SHP77 treated with DMSO at 0.1 percent for 48 hours (cell line): ENCODE measurements around the gene CELF4.

ENCODE experiments used
- DNase-seq: peaks from one replicate; lab custom pipeline; 2025; lab: John Stamatoyannopoulos, UW

CELF4 gene

DNA sequence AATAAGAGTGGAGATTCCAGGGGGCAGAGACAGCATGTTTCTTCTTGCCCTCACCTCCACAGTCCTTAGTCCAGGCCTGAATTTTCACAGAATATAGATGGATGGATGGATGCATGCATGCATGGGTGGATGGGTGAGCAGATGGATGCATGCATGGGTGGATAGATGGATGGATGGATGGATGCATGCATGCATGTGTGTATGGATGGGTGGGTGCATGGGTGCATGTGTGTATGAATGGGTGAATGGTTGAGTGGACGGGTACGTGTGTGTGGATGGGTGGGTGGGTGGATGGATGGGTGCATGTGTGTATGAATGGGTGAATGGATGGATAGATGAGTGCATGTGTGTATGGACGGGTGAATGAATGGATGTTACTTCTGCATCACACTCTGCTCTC, 153.3 kb downstream of the CELF4 start:
- no peak for DNase-seq

DNA sequence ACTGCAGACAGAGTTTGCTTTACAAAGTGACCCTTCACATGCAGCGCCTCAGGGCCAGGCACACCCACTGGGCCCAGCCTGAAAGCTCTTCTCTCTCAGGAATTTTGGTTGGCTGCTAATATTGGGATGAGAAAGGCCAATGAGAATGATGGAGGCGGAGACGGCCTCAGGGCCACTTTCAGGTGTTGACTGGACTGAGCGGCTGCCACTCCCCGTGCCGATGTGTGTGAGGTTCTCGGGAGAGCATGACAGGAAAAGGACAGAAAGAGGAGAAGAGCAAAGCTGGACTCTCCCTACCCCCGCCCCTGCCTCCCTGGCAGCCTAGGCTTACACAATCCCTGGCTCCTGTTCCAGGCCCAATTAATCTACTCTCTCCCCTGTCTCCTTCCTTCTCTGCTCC, 155.7 kb downstream of the CELF4 start:
- no peak for DNase-seq

- DNase-seq: no peak
Measured at GRCh38 chr18:37408676-37409265, 156.8 kb downstream of the CELF4 start.

DNA sequence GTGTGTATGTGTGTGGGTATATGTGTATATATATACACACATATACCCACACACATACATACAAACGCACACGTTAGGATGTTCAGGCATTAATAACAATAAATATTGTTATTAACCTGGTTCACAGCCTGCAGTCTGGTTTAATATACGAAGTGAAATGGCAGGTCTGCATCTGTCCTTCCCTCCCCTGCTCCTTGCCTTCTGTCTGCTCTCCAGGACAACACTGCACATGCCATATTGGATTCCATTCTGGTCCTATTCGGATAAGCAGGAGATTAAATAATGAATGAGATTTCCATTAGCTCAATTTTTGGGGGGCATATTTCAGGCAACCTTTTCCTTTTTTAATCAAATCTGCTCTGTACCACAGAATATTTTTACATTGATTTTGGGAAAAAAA, 158.0 kb downstream of the CELF4 start:
- no peak for DNase-seq

DNA sequence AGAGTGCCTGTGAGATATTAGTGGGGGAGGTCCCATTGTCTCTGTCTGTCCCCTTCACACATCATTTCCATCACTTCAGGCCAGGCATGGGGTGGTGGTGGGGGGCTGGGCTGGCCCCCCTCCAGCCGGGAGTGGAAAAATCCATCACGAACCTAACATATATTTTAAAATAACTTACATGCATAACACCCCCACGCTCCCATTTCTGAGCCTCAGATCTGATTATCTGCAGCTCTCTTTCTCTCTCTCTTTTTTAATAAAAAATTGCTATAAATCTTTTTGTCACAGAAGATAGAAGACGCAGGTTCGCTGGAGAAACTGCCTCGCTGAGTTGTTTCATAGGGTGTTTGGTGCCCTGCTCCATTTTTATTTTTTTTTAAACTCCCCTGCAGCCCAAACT, 159.8 kb downstream of the CELF4 start:
- no peak for DNase-seq

DNA sequence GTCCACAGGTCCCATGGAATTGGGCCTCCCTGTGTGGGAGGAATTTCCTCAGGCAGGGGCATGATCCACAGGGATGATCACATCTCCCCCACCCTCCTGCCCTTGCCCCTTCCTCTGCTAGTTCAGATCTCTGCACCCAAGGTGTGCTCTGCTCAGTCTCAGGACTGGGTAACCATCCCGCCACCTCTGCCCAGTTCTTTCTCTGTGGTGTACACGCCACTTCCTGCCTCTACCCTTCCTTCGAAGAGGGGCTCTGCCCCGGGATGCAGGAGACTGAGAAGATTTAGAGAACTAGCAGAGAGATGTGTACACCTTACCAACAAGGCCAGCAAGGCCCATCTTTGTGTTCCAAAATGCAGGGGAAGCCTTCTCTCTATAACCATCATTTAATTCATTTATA, 160.4 kb downstream of the CELF4 start:
- no peak for DNase-seq

DNA sequence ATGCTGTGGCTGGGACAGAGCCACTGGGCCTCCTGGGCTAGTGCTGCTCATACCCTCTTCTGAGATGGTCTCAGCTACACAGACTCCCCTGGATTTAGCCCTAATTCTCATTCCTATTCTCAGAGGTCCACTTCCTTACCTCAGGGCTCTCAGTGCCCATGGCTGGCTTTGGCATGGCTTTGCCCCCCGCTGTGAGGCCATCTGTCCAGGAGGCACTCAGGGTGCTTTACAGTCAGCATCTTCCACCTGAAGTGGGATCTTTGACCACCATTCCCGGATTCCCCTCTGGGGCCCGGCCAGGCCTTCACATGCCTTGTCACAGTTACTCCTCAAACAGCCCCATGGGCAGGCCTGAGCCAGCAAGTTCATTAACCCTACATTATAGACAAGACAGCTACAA, 161.8 kb downstream of the CELF4 start:
- DNase-seq: no peak

DNA sequence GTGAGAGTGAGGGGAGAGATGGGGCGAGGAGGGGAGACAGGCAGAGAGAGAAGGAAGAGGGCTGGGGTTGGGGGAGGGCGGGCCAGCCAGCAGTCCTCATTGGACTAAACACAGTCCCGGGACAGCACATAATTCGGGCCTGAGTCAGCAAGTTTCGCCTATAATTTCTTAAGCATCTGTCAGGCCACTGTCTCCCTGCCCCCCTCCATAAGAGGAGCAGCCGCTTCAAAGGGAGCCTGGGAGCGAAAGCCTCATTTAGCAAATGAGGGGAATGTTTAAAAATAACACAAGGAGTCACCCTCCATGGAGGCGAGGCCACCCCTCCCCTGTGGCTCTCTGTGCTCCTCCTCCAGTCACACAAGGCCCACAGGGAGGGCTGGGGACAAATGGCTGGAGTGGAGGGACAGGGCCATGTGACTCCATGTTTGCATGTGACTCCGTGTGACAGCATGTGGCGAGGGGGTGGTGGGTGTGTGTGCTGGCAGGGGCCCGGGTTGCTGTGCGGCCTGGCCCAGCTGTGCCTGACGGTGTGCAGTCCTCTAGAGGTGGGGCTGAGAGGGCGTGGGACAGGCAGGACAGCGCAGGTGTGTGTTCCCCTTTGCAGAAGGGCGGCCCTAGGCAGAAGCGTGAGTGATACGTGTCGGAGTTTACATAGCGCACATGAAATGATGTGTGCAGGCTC, 162.4 kb downstream of the CELF4 start:
- DNase-seq: no peak

- DNase-seq: no peak
Measured at GRCh38 chr18:37402735-37403099, 162.9 kb downstream of the CELF4 start.

- no peak for DNase-seq
Measured at GRCh38 chr18:37400802-37401201, 164.8 kb downstream of the CELF4 start.

- DNase-seq: no peak
Measured at GRCh38 chr18:37398248-37398920, 167.2 kb downstream of the CELF4 start.

DNA sequence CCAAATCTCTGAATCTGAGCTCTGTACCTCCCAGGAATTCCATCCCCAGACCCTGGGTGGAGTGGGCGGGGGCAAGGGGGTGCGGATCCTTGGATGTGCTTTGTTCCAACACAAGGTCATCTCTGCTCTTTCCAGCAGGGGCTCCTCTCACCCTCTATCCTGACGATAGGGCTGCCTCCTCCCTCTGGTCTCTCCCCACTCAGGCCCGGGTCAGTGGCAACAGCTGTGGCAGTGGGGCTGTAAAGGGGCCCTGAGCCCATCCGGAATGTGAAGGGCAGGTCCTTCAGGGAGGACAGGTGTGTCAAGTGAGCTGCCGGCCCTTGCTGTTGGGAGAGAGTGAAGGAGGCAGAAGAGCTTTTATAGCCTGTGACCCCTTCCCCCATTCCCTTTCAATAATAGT, 167.8 kb downstream of the CELF4 start:
- no peak for DNase-seq

GRCh38 chr18:37396971-37397720, 168.5 kb downstream of the CELF4 start:
- no peak for DNase-seq

- no peak for DNase-seq
Measured at GRCh38 chr18:37395631-37396030, 170.0 kb downstream of the CELF4 start.

DNA sequence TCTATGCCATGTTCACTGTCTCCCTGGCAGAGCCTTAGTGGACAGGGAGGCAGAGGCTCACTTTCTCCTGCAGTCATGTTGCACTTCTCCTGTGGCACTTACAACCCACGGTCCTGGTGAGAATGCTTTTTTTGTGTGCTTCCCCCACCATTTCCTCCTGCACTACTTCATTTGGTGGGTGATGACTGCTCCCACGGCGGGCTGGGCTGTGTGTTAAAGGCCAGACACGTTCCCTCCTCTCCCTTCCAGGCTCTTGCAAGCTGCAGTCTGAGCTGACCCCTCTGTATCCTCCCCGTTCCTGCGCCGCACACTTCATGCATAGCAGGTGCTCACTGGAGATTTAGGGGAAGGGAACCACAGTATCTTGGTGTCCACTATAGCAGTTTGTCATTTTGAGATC, 170.5 kb downstream of the CELF4 start:
- no peak for DNase-seq

- DNase-seq: no peak
Measured at GRCh38 chr18:37394610-37394965, 171.0 kb downstream of the CELF4 start.

DNA sequence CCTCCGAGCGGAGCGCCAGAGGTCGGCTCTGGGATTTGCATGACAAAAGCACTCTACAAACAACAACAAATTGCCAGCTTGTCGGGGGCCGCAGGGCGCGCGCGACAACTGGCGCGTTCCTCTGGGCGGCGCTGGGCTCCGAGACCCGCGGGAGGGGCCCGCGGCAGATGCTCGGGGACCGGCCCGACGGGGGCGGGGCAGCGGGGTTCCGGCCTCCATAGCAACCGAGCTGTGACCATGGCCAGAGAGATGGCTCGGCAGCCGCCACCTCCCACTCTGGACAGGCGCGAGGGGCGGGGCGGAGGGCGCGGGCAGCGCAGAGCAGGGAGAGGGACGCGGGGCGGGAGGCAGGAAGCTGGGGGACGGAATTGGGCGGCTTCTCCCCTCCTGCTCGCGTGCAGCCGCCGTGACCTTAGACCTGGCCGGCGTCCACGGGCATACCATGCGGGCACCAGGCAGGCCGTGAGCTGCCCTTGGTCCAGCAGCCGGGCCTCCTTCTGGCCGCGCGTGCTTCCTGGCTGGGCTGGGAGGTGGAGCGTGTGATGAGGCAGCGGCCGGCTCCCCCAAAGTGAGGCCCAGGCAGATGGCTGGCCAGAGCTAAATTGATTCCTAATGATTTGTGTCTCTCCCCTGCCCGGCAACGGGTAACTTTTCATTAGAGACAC, 171.5 kb downstream of the CELF4 start:
- peak; percentile 30 for DNase-seq

DNA sequence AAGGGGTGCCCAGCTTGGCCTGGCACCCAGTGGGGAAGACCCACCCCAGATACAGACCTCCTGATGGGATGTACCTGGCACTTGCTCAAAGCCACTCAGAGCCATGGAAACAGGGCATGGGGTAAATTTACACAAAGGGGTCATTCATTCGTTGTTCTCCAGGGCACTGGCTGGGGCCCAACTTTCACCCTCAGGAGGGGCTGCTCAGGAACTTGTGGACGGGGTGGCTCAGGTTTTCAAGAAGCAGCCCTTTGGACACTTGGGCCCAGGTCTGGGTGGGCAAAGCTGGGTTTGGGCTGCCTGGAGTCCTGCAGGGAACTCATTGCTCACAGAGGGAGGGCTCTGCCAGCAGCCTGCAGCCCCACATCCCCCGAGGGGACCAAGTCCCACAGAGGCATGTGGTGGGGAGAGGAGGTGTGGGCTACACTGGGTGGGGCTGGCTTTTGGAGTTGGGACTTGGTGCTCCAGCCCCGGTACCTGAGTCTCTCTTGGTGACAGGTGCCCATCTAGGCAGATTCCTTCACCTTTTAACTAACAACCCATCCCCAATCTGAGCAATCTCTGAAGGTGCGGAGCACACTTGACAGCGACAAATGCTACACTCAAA, 172.3 kb downstream of the CELF4 start:
- DNase-seq: no peak

DNA sequence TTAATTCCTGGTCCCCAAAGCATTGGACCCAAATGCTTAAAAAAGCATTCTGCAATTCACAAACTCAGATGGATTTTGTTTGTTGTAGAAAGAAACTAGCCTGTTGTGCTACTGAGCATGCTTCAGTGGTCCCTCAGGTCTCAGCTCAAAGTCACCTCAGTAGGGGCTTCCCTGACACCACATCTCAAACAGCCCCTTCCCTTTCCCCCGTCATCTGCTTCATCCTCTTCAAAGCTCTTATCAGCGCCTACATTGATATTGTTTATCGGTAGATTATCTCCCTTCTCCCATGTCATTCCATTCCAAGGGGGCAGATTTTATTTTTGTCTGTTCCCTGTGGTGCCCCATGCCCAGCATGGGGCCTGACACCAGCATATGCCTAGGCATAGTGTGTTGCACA, 172.9 kb downstream of the CELF4 start:
- DNase-seq: no peak

GRCh38 chr18:37391698-37392548, 173.7 kb downstream of the CELF4 start:
- DNase-seq: no peak

DNA sequence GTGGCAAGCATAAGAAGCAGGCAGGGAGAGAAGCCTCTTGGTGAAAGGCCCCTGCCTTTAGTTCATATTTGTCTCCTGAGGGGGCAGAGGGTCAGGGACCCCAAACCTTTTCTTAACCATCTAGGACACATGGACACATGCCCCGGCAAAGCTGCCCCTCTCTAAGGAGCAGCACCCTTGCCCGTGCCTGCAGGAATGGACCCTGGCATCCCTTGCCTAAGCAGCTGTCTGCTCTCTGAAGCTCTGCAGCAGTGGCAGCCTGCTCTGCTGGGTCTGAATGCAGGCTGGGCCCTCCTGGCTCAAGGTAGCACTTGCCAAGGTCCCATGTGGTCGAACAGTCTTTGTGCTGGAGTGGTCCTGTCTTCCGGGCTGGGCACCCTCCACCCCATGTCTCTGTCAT, 174.4 kb downstream of the CELF4 start:
- no peak for DNase-seq
